Immature natural killer cell (primary cell): Measurements from ENCODE around the gene AHCY. TPM values are rescaled to one million over a fixed set of nuclear protein-coding genes. Genes with fewer than 3 reads are reported as not detected.
A peak's percentile ranks its signal among the peaks of the same experiment; 100 is the strongest.
"Not testable (repeated sequence)": the region's sequence is repeated elsewhere in the genome, so short reads cannot be mapped to it uniquely, and the experiment has no call there.

Source experiments
- DNase-seq, 3 donors: peaks; one replicate each; pipeline ENCODE4 v3.0.0; 2022; ENCODE audit warnings: mixed read lengths in 1 of 3
- H3K27ac Mint-ChIP-seq, 6 donors: one replicate each; pipeline ENCODE4 v1.8.0; 2020; ENCODE audit warnings: mixed read lengths in 6 of 6, mild to moderate bottlenecking in 5 of 6, inconsistent platforms in 4 of 6, moderate library complexity in 3 of 6
- H3K27me3 Mint-ChIP-seq, 3 donors: one replicate each; pipeline ENCODE4 v1.8.0; 2020 to 2021; ENCODE audit warnings: low read depth in 3 of 3, mild to moderate bottlenecking in 3 of 3, mixed read lengths in 3 of 3, moderate library complexity in 3 of 3, inconsistent platforms in 1 of 3
- H3K36me3 Mint-ChIP-seq, 3 donors: one replicate each; pipeline ENCODE4 v1.8.0; 2020; ENCODE audit warnings: mixed read lengths in 3 of 3, inconsistent platforms in 2 of 3, mild to moderate bottlenecking in 2 of 3
- H3K4me1 Mint-ChIP-seq, 2 donors: one replicate each; pipeline ENCODE4 v1.8.0; 2020; ENCODE audit warnings: inconsistent platforms in 2 of 2, mild to moderate bottlenecking in 2 of 2, mixed read lengths in 2 of 2, moderate library complexity in 1 of 2
- H3K4me3 Mint-ChIP-seq, 5 donors: one replicate each; pipeline ENCODE4 v1.8.0; 2020; ENCODE audit warnings: mild to moderate bottlenecking in 5 of 5, mixed read lengths in 5 of 5, inconsistent platforms in 3 of 5, moderate library complexity in 3 of 5
- H3K9me3 Mint-ChIP-seq, 6 donors: one replicate each; pipeline ENCODE4 v1.8.0; 2020; ENCODE audit warnings: mild to moderate bottlenecking in 6 of 6, mixed read lengths in 6 of 6, inconsistent platforms in 4 of 6, moderate library complexity in 3 of 6
- polyA plus RNA-seq, 3 donors: library from polyadenylated mRNA; unstranded; fragments of 300-500 nt; fragmentation: Illumina TruSeq; gene quantifications; one replicate each; pipeline ENCODE4 v1.2.3, GENCODE V29; 2021

AHCY gene
- polyA plus RNA-seq, 3 donors from 2014 or later = 18.4 to 19.3 (median 18.5) TPM

DNA sequence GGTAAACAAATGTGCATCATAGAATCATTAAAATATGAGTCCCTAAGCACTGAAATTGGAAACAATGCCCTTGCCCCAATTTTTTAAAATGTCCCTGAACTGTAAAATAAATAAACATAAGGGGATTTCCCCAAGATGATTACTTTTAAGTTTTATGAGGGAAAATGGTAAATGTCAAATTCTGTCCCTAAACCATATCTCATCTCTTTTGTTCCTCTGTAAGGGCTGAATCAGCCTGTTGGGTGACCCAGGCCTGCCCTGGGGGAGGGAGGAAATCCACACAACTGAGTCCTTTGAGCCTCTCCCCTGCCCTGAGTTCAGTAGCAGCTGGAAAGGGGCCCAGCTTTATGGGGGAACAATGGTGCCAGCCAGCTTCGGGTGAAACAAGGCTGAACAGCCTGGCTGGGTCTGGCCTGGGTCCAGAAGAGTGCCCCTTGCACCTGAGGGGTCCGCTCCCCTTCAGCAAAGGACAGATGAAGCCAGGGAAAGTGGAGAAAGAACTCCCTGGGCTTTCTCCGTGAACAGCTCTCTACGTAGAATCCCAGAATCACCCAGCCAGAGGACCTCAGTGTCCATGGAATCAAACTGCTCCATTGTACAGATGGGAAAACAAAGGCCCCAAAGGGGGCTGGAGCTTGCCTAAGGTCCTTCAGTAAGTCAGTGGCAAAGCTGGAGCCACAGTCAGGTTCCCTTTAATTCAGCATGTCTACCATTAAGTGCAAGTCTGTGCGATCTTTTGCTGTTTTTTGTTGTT is 31.7 kb upstream of the AHCY start:
- no peak for DNase-seq
- Mint-ChIP-seq H3K36me3 (no peaks in the 10 kb centered on the region), H3K4me1 (peaks cover 55 to 58% of the 10 kb centered on the region in 2 donors), H3K27me3 (peaks cover 0 to 6% (median 0%) of the 10 kb centered on the region in 3 donors), H3K4me3 (peak overlapping the region in 1 of 5 donors; percentile 45), H3K27ac (peak overlapping the region; percentile 39 to 95 (median 82)), H3K9me3 (no peaks in the 10 kb centered on the region)

DNA sequence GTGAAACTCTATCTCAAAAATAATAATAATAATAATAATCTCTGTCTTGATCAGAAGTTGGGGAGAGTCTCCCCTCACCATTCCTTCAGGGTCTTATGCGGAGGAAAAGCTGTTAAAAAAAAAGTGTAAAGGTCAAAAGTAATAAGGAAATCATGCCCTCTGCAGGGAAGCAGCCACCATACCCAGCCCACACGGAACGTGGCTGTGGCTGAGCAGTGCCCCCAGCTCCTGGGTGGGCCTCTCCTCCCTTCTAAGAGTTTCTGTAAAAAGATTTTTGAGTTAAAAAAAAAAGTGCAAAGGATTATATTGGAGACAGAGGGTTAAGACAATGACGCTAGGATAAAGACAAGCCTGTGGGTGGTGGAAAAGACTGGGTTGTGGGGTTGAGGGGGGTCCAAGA is 30.6 kb upstream of the AHCY start:
- H3K27ac Mint-ChIP-seq = peak overlapping the region in 3 of 6 donors; percentile 30 to 84 (median 70)
- H3K9me3 Mint-ChIP-seq = no peaks in the 10 kb centered on the region
- DNase-seq = no peak
- no peaks in the 10 kb centered on the region for H3K36me3 Mint-ChIP-seq
- no peak overlapping the region for H3K4me3 Mint-ChIP-seq
- H3K27me3 Mint-ChIP-seq = peaks cover 0 to 6% (median 0%) of the 10 kb centered on the region in 3 donors
- peaks cover 45 to 50% of the 10 kb centered on the region in 2 donors for H3K4me1 Mint-ChIP-seq

DNA sequence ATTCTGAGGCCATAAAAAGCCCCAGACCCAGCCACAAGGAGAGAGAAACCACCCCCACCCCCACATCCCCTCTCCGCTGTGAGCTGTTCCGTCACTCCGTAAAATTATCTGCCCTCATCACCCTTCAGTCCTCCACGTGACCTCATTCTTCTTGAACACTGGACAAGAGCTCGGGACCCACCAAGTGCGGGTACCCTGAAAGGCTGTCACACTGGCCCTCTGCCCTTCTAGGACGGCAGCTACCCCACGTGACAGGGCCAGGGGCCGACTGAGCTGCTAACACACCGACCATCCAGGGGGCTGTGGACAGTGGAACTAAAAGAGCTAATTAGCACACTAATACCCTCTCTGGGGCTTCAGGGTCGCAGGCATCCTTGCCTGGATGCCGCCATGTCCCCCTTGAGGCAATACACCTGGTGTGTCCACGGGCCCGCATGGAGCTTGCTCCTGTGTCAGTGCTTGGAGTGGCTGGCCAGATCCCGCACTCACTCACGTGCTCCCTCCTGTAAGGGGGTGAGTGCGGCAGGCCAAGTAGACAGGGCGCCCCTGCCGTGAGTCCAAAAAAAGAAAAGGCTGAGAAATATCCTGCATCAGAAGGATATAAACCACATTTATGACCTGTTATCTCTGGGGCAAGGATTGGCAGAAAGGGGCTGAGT is 29.2 kb upstream of the AHCY start:
- DNase-seq = no peak
- Mint-ChIP-seq H3K9me3 (no peaks in the 10 kb centered on the region), H3K27ac (no peak overlapping the region), H3K4me1 (peaks cover 31 to 39% of the 10 kb centered on the region in 2 donors), H3K4me3 (no peak overlapping the region), H3K27me3 (peaks cover 0 to 2% (median 0%) of the 10 kb centered on the region in 3 donors), H3K36me3 (no peaks in the 10 kb centered on the region)

DNA sequence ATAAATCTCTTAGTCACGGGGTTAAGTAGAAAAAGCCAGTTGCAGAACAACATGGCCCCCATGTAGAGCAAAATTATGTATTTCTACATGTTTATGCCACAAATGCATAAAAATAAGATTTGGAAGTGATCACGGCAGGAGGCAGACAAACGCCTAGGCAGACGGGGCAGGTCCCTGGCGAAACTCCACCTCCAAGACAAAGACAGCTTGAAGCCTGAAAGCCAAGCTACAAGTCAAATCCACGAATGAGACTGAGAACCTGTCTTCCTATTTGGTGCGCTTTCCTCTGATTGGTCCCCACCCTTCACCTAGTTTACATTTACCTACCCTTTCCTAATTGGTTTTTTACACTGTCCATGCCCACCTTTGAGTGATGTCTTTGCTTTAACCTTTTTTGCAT is 28.7 kb upstream of the AHCY start:
- Mint-ChIP-seq H3K4me1 (peaks cover 25 to 33% of the 10 kb centered on the region in 2 donors), H3K36me3 (no peaks in the 10 kb centered on the region), H3K27ac (no peak overlapping the region), H3K9me3 (no peaks in the 10 kb centered on the region), H3K4me3 (no peak overlapping the region), H3K27me3 (peaks cover 0 to 2% (median 0%) of the 10 kb centered on the region in 3 donors)
- no peak for DNase-seq

DNA sequence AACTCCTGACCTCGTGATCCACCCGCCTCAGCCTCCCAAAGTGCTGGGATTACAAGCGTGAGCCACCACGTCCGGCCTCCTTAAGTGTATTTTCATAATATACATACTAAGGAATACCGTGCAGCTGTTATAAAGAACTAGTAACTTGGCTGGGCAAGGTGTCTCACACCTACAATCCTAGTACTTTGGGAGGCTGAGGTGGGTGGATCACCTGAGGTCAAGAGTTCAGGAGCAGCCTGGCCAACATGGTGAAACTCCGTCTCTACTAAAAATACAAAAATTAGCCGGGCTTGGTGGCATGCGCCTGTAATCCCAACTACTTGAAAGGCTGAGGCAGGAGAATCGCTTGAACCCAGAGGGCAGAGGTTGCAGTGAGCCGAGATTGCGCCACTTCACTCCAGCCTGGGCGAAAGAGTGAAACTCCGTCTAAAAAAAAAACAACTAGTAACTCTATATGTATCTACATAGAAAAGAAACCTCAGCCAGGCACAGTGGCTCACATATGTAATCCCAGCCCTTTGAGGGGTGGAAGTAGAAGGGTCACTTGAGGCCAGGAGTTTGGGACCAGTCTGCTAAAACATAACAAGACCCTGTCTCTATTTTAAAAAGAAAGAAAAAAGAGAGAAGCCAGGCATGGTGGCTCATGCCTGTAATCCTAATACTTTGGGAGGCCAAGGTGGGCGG is 27.8 kb upstream of the AHCY start:
- H3K27ac Mint-ChIP-seq, DNase-seq, H3K36me3 Mint-ChIP-seq, H3K27me3 Mint-ChIP-seq, H3K4me3 Mint-ChIP-seq, H3K9me3 Mint-ChIP-seq: not testable (repeated sequence)
- H3K4me1 Mint-ChIP-seq = peaks cover 18 to 25% of the 10 kb centered on the region in 2 donors

DNA sequence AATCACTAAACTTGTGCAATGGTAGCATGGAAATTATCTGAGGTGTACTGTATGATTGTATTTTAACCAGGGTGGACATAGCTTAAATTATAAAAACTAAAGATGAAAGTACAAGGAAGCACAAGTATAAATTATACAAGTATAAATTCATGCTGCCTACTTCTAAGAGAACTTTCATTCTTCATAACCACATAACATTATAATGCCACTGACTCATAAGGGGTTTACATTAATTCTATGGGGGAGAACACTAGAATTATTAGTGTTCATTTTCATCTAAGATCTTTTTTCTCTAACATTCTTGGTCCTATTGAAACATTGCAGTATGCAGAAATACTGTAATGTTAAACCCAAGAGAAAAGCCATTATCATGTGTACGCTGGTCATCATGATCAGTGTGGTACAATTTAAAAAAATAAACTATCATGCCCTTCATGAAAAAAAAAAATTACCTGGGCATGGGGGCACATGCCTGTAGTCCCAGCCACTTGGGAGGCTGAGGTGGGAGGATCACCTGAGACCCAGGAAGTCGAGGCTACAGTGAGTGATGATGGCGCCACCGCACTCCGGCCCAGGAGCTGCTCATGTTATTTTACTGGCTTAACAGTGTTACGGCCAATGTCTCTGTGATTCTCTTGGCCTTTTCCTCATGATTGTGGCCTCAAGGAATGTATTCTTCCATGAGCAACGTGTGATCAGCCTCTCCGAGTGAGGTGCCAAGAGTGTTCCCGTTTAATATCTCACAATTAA is 25.9 kb upstream of the AHCY start:
- Mint-ChIP-seq H3K9me3 (no peaks in the 10 kb centered on the region), H3K4me3 (no peak overlapping the region), H3K27me3 (no peaks in the 10 kb centered on the region), H3K4me1 (peaks cover 18 to 24% of the 10 kb centered on the region in 2 donors), H3K36me3 (no peaks in the 10 kb centered on the region), H3K27ac (no peak overlapping the region)
- DNase-seq = no peak

DNA sequence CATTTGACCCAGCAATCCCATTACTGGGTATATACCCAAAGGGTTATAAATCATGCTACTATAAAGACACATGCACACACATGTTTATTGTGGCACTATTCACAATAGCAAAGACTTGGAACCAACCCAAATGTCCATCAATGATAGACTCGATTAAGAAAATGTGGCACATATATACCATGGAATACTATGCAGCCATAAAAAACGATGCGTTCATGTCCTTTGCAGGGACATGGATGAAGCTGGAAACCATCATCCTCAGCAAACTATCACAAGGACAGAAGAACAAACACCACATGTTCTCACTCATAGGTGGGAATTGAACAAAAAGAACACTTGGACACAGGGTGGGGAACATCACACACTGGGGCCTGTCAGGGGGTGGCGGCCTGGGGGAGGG is 25.1 kb upstream of the AHCY start:
- not testable (repeated sequence) for H3K9me3 Mint-ChIP-seq, H3K27me3 Mint-ChIP-seq, H3K36me3 Mint-ChIP-seq, DNase-seq, H3K27ac Mint-ChIP-seq, H3K4me3 Mint-ChIP-seq
- H3K4me1 Mint-ChIP-seq = peaks cover 20% of the 10 kb centered on the region in 2 donors

DNA sequence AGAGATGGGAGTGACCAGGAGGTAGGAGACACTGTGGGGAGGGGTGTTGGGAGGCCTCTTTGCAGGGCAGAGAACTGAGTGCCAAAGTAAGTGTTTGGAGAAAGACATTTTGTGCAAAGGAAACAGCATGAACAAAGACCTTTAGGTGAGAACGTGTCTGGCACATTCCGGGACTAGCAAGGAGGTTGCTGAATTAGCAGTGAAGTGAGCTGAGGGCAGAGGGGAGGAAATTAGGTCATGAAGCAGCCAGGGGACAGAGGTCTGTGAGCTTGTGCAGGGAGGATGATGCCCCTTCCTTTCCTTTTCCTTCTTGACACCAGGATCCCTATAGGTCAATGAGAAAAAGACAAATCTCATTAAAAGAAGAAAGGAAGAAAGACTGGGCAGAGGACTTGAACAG is 21.4 kb upstream of the AHCY start:
- H3K27ac Mint-ChIP-seq = peak overlapping the region; percentile 23 to 90 (median 71)
- DNase-seq = peak; percentile 22 to 42 (median 30)
- H3K4me1 Mint-ChIP-seq = peaks cover 19 to 20% of the 10 kb centered on the region in 2 donors

DNA sequence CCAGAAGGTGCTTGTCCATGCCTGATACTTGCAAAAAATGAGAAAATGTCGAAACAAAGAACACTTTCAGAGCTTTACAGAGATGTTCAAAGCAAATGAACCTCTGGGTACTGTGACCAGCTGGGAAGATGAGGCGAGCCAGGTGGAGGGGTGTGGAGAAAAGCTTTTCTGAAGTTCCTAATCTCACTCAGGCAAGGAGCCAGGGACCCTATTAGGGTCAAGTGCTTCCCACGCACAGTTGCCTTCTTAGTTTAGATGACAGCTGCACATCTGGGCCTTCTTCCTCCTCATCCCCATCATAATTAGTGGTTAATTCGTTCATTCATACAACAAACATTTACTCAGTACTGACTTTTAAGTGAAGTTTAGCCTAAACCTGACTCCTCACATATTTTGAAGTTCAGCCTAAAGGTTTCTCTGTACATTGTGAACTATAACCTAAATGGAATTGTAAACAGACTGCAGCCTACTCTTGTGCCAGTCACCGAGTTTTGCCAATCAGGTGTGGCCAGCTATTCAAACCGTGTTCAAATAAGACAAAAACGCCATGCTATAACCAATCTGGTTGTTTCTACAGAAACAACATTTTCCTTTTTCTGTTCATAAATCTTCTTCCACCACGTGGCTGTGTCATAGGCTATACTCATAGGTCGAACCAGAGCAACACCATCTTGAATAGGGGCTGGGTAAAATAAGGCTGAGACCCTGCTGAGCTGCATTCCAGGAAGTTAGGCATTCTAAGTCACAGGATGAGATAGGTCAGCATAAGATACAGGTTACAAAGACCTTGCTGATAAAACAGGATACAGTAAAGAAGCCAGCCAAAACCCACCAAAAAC is 19.3 kb upstream of the AHCY start:
- H3K36me3 Mint-ChIP-seq = no peaks in the 10 kb centered on the region
- no peak for DNase-seq
- H3K4me1 Mint-ChIP-seq = peaks cover 17 to 20% of the 10 kb centered on the region in 2 donors
- H3K4me3 Mint-ChIP-seq = no peak overlapping the region
- peaks cover 0 to 4% (median 0%) of the 10 kb centered on the region in 6 donors for H3K9me3 Mint-ChIP-seq
- H3K27me3 Mint-ChIP-seq = peaks cover 0 to 2% (median 0%) of the 10 kb centered on the region in 3 donors
- H3K27ac Mint-ChIP-seq = no peak overlapping the region

More for the DNA sequence above, 21.4 kb upstream of the AHCY start:
- peak overlapping the region; percentile 33 to 66 (median 54) for H3K4me3 Mint-ChIP-seq
- H3K36me3 Mint-ChIP-seq = no peaks in the 10 kb centered on the region
- no peaks in the 10 kb centered on the region for H3K9me3 Mint-ChIP-seq
- peaks cover 0 to 2% (median 0%) of the 10 kb centered on the region in 3 donors for H3K27me3 Mint-ChIP-seq

DNA sequence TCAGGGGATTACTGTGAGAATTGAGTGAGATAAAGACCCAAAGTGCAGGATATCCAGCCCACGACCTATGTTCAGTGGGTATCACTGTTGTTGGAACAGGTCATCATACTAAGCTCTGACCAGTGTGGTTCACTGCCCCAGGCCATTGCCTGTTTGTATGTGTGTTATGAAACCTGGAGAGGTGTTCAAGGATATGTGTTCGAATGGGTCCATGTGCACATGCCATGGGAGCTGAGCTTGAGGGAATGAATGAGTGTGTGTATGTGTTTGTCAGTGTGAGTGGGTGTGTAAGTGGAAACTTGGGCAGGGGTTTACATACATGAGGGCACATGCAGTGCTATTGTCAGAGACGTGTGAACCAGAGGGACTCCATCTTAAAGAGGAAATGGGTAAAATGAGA is 17.7 kb upstream of the AHCY start:
- no peak for DNase-seq
- H3K36me3 Mint-ChIP-seq = no peaks in the 10 kb centered on the region
- no peak overlapping the region for H3K4me3 Mint-ChIP-seq
- H3K27ac Mint-ChIP-seq = no peak overlapping the region
- H3K9me3 Mint-ChIP-seq = peaks cover 0 to 4% (median 0%) of the 10 kb centered on the region in 6 donors
- H3K4me1 Mint-ChIP-seq = peaks cover 15 to 18% of the 10 kb centered on the region in 2 donors
- H3K27me3 Mint-ChIP-seq = peaks cover 0 to 2% (median 0%) of the 10 kb centered on the region in 3 donors

DNA sequence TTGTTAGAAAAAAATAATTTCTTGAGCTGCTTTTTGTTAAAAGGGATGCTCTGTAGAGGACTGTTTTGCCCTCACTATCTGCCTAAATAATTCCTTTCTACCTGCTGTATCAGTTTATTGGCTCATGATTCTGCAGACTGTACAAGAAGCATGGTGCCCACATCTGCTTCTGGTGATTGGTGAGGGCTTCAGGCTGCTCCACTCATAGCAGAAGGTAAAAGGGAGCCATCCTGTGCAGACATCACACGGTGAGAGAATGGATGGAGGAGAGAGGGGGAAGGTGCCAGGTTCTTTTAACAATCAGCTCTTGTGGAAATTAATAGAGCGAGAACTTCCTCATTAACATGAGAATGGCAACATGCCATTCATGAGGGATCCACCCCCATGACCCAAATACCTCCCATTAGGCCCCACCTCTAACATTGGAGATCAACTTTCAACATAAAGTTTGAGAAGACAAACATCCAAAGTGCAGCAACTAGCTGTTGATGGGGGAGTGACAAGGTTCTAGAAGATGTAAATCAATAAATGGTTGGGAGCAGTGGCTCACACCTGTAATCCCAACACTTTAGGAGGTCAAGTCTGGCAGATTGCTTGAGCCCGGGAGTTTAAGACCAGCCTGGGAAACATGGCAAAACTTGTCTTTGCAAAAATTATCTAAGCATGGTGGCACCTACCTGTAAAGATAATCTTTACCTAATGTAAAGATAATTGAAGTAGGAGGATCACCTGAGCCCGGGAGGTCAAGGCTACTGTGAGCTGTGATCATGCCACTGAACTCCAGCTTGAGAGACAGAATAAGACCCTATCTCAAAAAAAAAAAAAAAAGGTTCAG is 15.7 kb upstream of the AHCY start:
- Mint-ChIP-seq H3K27me3 (peaks cover 0 to 2% (median 0%) of the 10 kb centered on the region in 3 donors), H3K27ac (peak overlapping the region in 1 of 6 donors; percentile 42), H3K4me3 (no peak overlapping the region), H3K4me1 (peaks cover 4 to 5% of the 10 kb centered on the region in 2 donors), H3K36me3 (no peaks in the 10 kb centered on the region), H3K9me3 (peaks cover 0 to 4% (median 0%) of the 10 kb centered on the region in 6 donors)
- DNase-seq = no peak

DNA sequence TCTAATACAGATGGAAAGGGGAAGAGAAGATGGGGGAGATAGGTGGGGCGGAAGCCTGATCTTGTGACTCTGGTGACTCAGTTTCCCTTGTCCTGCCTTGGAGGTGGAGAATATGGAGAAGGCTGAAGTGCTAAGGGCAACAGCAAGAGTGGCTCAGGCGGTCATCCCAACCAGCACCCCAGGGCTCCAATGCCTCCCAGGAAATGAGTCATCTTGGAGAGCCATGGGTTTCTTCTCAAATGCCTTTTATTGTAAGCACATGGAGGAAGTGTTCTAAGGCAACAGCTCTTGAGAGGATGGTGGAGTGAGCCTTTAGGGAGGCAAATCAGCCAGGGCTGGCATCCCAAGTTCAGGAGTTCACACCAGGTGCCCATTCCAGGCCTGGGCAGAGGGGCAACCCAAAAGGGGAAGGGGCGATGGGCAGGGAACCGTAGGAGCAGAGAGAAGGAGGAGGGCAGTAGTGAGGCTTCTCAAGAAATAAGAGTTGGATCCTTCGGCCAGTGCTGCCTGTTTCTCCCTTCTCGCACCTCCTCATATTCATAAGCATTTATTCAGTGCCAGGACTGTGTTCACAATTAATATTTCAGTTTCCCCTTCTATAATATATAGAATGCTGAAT is 13.2 kb upstream of the AHCY start:
- Mint-ChIP-seq H3K27me3 (peaks cover 3 to 7% (median 6%) of the 10 kb centered on the region in 3 donors), H3K4me3 (no peak overlapping the region), H3K9me3 (peaks cover 0 to 4% (median 0%) of the 10 kb centered on the region in 6 donors), H3K4me1 (peaks cover 19 to 23% of the 10 kb centered on the region in 2 donors), H3K36me3 (no peaks in the 10 kb centered on the region), H3K27ac (no peak overlapping the region)
- no peak for DNase-seq
